Keratinocyte (primary cell): Measurements from ENCODE around the gene PACS2. TPM values are rescaled to one million over a fixed set of nuclear protein-coding genes. Genes with fewer than 3 reads are reported as not detected.
"Not testable (repeated sequence)": the region's sequence is repeated elsewhere in the genome, so short reads cannot be mapped to it uniquely, and the experiment has no call there.

Experiments
- DNase-seq: peaks from one replicate; pipeline ENCODE4 v3.0.0-alpha.2; 2011; ENCODE audit warnings: low read depth, missing footprints, low spot score
- FAIRE-seq: peaks from 2 replicates; lab custom pipeline; 2011; peaks lifted over from hg19 to GRCh38; lab: Jason Lieb, UNC
- H2AFZ ChIP-seq: 2 replicates; pipeline ENCODE4 v1.6.0; 2012; ENCODE audit warnings: low read length, control low read depth, inconsistent platforms; ENCODE audit not compliant: control insufficient read depth
- H3K27ac ChIP-seq: 2 replicates; pipeline ENCODE4 v1.5.1; 2011; ENCODE audit warnings: low read length; ENCODE audit not compliant: control insufficient read depth, insufficient read depth
- H3K27me3 ChIP-seq: 3 replicates; pipeline ENCODE4 v1.6.0; 2011; ENCODE audit warnings: low read length; ENCODE audit not compliant: control insufficient read depth, insufficient read depth; ENCODE audit errors: extremely low read depth
- H3K36me3 ChIP-seq, 2 experiments: 2 replicates in 1 of 2; 3 replicates in 1 of 2; pipeline ENCODE4 v1.5.1; 2011; ENCODE audit warnings: low read length in 2 of 2, mild to moderate bottlenecking in 1 of 2; ENCODE audit not compliant: control insufficient read depth in 2 of 2, insufficient read depth in 2 of 2; ENCODE audit errors: extremely low read depth in 1 of 2
- H3K4me1 ChIP-seq: 3 replicates; pipeline ENCODE4 v1.5.1; 2011; ENCODE audit warnings: low read length; ENCODE audit not compliant: control insufficient read depth, insufficient read depth; ENCODE audit errors: extremely low read depth
- H3K4me2 ChIP-seq: 3 replicates; pipeline ENCODE4 v1.6.0; 2011; ENCODE audit warnings: low read depth, low read length; ENCODE audit not compliant: control insufficient read depth, insufficient read depth; ENCODE audit errors: extremely low read depth
- H3K4me3 ChIP-seq, 3 experiments: fragments of 200-600 bp in 1 of 3; sonication (generic) in 1 of 3; 2 replicates in 2 of 3; 3 replicates in 1 of 3; pipeline ENCODE4 v1.5.1; 2011 to 2016; ENCODE audit warnings: low read length in 3 of 3, mild to moderate bottlenecking in 3 of 3, control low read depth in 2 of 3, inconsistent platforms in 1 of 3, low read depth in 1 of 3, mixed read lengths in 1 of 3, mixed run types in 1 of 3, moderate library complexity in 1 of 3; ENCODE audit not compliant: control insufficient read depth in 2 of 3, insufficient read depth in 2 of 3; ENCODE audit errors: extremely low read depth in 1 of 3
- H3K79me2 ChIP-seq: 2 replicates; pipeline ENCODE4 v1.6.0; 2012; ENCODE audit warnings: low read length; ENCODE audit not compliant: control insufficient read depth, insufficient read depth
- H3K9ac ChIP-seq: 3 replicates; pipeline ENCODE4 v1.6.0; 2011; ENCODE audit warnings: low read length; ENCODE audit not compliant: control insufficient read depth, insufficient read depth; ENCODE audit errors: extremely low read depth
- H3K9me1 ChIP-seq: 3 replicates; pipeline ENCODE4 v1.6.0; 2011; ENCODE audit warnings: low read length; ENCODE audit not compliant: control insufficient read depth, insufficient read depth; ENCODE audit errors: extremely low read depth
- H3K9me3 ChIP-seq: 2 replicates; pipeline ENCODE4 v1.5.1; 2012; ENCODE audit warnings: low read depth, low read length; ENCODE audit not compliant: control insufficient read depth
- H4K20me1 ChIP-seq: 3 replicates; pipeline ENCODE4 v1.6.0; 2011; ENCODE audit warnings: low read length; ENCODE audit not compliant: control insufficient read depth, insufficient read depth; ENCODE audit errors: extremely low read depth
- CTCF ChIP-seq, 3 experiments: IDR thresholded peaks in 1 of 3; conservative IDR thresholded peaks in 1 of 3; optimal IDR thresholded peaks in 1 of 3; 2 replicates in 2 of 3; 3 replicates in 1 of 3; pipeline versions ENCODE3 to v1.5.1; 2011; ENCODE audit warnings: low read length in 3 of 3, mild to moderate bottlenecking in 3 of 3, moderate library complexity in 2 of 3, control low read depth in 1 of 3, inconsistent platforms in 1 of 3; ENCODE audit not compliant: insufficient read depth in 2 of 3; ENCODE audit errors: extremely low read depth in 1 of 3
- EZH2 ChIP-seq: IDR thresholded peaks from one replicate; pipeline ENCODE4 v1.6.1; 2012; ENCODE audit warnings: inconsistent platforms, mild to moderate bottlenecking, low read length, moderate library complexity
- dilution Hi-C: fragments of 300-500 bp; cut with MboI; formaldehyde crosslinking; loops from one replicate; pipeline ENCODE4 v1.7.0; 2020; ENCODE audit warnings: low sequenced_read_pairs; ENCODE audit not compliant: extremely low pct_ligation_motif_present
- polyA plus RNA-seq, 5 experiments: library from polyadenylated mRNA; depleted of rRNA in 3 of 5; stranded (reverse) in 3 of 5; stranded (forward) in 1 of 5; unstranded in 1 of 5; fragments of >200 nt; gene quantifications; 1 replicate in 1 of 5; 2 replicates in 3 of 5; 3 replicates in 1 of 5; pipeline versions ENCODE4 v1.2.1 to v1.2.3, GENCODE V29; 2011 to 2012; ENCODE audit warnings: missing spikeins in 2 of 5, low read depth in 1 of 5, low replicate concordance in 1 of 5

PACS2 gene
- polyA plus RNA-seq, 1 donor (not counting 4 experiments of a cell fraction or from before 2014, with no cell fraction given) = 11.8 TPM

GRCh38 chr14:105301103-105301914, 13.2 kb upstream of the PACS2 start:
- FAIRE-seq (no peak), DNase-seq (peak; percentile 81)
- Histone ChIP-seq H3K4me2 (peak overlapping the region; percentile 69), H3K27me3 (no peaks in the 10 kb centered on the region), H3K4me3 (peak overlapping the region; percentile 75 to 96 (median 86)), H3K9me1 (no peaks in the 10 kb centered on the region), H3K4me1 (peaks cover 5% of the 10 kb centered on the region), H4K20me1 (no peaks in the 10 kb centered on the region), H3K79me2 (peaks cover 38% of the 10 kb centered on the region), H3K27ac (peak overlapping the region; percentile 69), H2AFZ (peak overlapping the region; percentile 96), H3K36me3 (no peaks in the 10 kb centered on the region), H3K9ac (peak overlapping the region; percentile 89), H3K9me3 (no peaks in the 10 kb centered on the region)
- no peak for TF ChIP-seq EZH2
- no peak for TF ChIP-seq CTCF (optimal IDR thresholded peaks at IDR 0.05 in 1 of 3, IDR thresholded peaks at IDR 0.05 in 1 of 3, conservative IDR thresholded peaks at IDR 0.05 in 1 of 3; ENCODE audit: extremely low read depth in 1 of 3, insufficient read depth in 2 of 3, low read length in 3 of 3)
- dilution Hi-C loops = no loop called here

DNA sequence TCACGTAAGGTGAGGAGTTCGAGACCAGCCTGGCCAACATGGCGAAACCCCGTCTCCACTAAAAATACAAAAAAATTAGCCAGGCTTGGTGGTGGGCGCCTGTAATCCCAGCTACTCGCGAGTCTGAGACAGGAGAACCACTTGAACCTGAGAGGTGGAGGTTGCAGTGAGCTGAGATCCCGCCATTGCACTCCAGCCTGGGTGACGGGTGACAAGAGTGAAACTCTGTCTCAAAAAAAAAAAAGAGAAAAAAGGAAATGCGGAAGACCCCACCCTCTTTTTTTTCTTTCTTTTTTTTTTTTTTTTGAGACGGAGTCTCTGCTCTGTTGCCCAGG, 12.7 kb upstream of the PACS2 start:
- FAIRE-seq, H3K4me1 ChIP-seq, H3K27ac ChIP-seq, H2AFZ ChIP-seq, dilution Hi-C loops, H3K27me3 ChIP-seq, H3K9me3 ChIP-seq, H3K4me3 ChIP-seq, H3K9me1 ChIP-seq, H3K36me3 ChIP-seq, DNase-seq, H4K20me1 ChIP-seq: not testable (repeated sequence)
- peak overlapping the region; percentile 69 for H3K4me2 ChIP-seq
- peaks cover 33% of the 10 kb centered on the region for H3K79me2 ChIP-seq
- peak overlapping the region; percentile 15 for H3K9ac ChIP-seq
